ENCODE data around the gene USP24.

The USP24 gene

DNA sequence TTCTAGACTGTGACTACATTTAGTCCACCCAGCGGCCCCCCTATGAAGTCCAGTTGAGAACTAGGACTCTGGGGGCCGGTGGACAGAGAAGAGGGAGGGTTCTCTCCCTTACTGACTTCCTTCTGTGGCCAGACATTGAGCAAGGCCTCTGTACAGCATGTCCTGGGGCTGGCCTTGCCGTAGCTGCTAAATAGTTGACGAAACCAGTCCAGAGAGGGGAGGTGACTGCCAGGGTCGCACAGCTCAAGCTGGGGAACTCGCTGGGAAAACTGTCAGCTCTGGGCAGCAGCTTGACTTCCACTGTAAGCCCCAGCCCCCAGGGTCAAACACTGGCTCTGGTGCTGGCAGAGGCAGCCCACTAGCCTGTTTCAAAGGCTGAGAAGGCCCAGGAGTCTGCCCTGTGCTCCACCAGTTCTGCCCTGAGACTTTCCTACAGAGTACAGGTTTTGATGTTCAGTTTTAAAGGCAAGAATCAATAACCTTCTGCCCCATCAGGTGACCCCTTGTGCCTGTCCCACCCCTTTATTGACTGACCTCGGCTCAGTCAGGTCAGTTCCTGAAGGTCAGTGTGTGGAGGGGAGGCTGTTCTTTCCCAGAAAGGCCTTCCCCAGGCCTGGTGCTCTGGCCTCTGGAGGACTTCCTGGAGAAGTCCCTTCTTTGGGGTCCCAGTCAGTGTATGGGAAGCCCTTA is 161.8 kb downstream of the USP24 start:
- TF ChIP-seq, protein P1, sequence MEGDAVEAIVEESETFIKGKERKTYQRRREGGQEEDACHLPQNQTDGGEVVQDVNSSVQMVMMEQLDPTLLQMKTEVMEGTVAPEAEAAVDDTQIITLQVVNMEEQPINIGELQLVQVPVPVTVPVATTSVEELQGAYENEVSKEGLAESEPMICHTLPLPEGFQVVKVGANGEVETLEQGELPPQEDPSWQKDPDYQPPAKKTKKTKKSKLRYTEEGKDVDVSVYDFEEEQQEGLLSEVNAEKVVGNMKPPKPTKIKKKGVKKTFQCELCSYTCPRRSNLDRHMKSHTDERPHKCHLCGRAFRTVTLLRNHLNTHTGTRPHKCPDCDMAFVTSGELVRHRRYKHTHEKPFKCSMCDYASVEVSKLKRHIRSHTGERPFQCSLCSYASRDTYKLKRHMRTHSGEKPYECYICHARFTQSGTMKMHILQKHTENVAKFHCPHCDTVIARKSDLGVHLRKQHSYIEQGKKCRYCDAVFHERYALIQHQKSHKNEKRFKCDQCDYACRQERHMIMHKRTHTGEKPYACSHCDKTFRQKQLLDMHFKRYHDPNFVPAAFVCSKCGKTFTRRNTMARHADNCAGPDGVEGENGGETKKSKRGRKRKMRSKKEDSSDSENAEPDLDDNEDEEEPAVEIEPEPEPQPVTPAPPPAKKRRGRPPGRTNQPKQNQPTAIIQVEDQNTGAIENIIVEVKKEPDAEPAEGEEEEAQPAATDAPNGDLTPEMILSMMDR (IDR thresholded peaks at IDR 0.05; ENCODE audit: insufficient read depth, low read depth, low read length, missing control alignments) = no peak
- no peak overlapping the region for H3K4me3 ChIP-seq (ENCODE audit: low read length)
- no peak for DNase-seq (ENCODE audit: low read depth)

DNA sequence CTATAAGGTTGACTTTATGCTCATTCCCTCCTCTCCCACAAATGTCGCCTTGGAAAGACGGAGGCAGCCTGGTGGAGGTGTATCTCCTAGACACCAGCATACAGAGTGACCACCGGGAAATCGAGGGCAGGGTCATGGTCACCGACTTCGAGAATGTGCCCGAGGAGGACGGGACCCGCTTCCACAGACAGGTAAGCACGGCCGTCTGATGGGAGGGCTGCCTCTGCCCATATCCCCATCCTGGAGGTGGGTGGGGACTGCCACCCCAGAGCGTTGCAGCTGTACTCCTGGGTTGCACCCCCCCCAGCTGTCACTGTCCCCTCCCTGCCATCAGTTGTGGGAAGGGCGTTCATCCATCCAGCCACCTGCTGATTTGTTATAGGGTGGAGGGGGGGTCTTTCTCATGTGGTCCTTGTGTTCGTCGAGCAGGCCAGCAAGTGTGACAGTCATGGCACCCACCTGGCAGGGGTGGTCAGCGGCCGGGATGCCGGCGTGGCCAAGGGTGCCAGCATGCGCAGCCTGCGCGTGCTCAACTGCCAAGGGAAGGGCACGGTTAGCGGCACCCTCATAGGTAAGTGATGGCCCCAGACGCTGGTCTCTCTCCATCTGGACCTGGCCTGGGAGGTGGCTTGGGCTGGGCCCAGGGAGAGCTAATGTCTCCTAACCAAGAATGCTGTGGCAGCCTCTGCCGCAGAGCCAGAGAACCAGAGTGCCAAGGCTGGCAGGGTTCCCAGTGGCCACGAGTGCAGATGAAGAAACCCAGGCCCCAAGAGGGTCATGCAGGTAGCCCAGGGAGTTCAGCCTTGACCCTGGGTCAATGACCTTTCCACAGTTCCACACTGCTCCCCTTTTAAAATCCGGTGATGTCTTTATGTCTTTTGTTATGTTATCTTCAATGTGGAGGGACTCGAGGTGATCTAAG is 162.7 kb downstream of the USP24 start:
- TF ChIP-seq, protein P1 (IDR thresholded peaks at IDR 0.05; ENCODE audit: insufficient read depth, low read depth, low read length, missing control alignments) = no peak
- no peak for DNase-seq (ENCODE audit: low read depth)
- H3K4me3 ChIP-seq (ENCODE audit: low read length) = no peak overlapping the region

DNA sequence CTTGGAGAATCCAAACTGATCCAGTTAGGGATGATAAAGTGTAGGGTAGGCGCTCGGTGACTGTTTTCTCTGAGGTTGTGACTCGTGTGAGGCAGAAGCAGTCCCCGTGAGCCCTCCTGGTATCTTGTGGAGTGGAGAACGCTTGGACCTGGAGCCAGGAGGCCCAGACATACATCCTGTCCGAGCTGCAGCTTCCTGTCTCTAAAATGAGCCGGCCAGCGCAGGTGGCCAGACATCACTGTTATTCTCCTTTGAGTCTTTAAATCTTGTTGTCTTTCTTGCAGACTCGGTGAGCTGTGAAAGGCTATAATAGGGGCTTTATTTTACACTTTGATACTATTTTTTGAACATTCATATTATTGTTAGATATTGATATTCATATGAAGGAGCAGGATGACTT is 163.5 kb downstream of the USP24 start:
- H3K4me3 ChIP-seq (ENCODE audit: low read length) = no peak overlapping the region
- DNase-seq (ENCODE audit: low read depth) = no peak
- TF ChIP-seq, protein P1 (IDR thresholded peaks at IDR 0.05; ENCODE audit: insufficient read depth, low read depth, low read length, missing control alignments) = no peak

DNA sequence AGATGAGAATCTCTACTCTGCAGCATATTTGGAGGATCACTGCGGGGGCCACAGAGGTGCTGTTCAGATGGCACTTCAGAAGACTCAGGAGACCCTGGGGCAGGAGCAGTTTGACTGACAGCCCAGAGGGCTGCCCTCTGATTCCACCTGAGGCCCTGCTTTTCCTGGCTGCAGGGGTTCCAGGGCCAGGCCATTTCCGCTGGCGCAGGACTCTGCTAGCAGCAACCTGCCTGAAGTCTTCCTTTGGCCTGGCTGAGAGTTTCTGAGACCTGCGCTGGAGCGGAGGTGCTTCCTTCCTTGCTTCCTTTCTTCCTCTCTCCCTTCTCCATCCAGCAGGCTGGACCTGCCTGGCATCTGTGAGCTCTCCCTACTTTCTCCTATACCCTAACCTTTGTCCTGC is 164.0 kb downstream of the USP24 start:
- DNase-seq (ENCODE audit: low read depth) = no peak
- TF ChIP-seq, protein P1 (IDR thresholded peaks at IDR 0.05; ENCODE audit: insufficient read depth, low read depth, low read length, missing control alignments) = no peak
- H3K4me3 ChIP-seq (ENCODE audit: low read length) = no peak overlapping the region

DNA sequence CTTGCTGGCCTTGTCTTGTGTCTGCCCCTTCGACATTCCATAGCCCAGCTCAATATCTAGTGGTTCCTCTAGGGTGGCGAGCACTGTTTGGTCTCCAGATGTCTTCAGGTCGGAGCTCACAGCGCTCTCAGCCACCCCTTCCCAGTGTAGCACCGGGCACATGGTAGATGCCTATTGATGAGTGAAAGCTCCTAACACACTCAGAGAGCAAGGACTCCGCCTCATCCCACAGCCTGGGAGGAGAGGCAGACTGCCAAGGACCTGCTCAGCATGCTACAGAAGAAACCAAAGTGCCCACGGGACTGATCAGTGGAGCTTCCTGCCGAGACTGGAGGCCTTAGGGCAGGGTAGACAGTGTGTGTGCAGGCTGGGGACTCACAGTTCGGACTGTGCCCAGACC is 164.9 kb downstream of the USP24 start:
- DNase-seq (ENCODE audit: low read depth) = peak; percentile 23
- TF ChIP-seq, protein P1 (IDR thresholded peaks at IDR 0.05; ENCODE audit: insufficient read depth, low read depth, low read length, missing control alignments) = no peak
- H3K4me3 ChIP-seq (ENCODE audit: low read length) = no peak overlapping the region

DNA sequence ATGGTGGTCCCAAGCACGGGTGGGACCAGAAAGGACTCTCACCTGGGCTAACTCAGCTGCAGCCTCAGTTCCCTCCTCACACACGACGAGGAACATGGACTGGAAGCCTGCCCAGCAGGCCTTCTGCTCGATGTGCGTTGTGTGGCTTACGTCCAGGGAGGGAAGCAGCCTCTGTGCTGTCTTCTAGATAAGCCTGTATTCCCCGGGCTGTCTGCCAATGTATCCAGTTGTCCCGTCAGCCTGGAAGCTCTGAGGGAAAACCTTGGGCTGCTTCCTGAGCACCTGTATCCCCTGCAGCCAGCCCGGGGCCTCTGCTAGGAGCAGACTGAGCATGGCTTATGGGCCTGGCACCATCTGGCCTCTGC is 165.3 kb downstream of the USP24 start:
- no peak for DNase-seq (ENCODE audit: low read depth)
- no peak overlapping the region for H3K4me3 ChIP-seq (ENCODE audit: low read length)
- TF ChIP-seq, protein P1 (IDR thresholded peaks at IDR 0.05; ENCODE audit: insufficient read depth, low read depth, low read length, missing control alignments) = no peak

All from epithelial cell of esophagus (primary cell).